Gastroesophageal sphincter (tissue), 4 donors: Measurements from ENCODE around the gene TBCK. TPM values are rescaled to one million over a fixed set of nuclear protein-coding genes. Genes with fewer than 3 reads are reported as not detected.

ENCODE experiments used
- ATAC-seq: fragments of 150-250 bp; one replicate; pipeline ENCODE4 v1.9.1; 2016; ENCODE audit warnings: mild to moderate bottlenecking, moderate library complexity
- H3K27ac ChIP-seq, 4 donors: fragments of 200-600 bp; sonication (generic) in 3 of 4; 1 replicate in 3 of 4; 2 replicates in 1 of 4; pipeline ENCODE4 v1.5.1; 2016 to 2019
- H3K27me3 ChIP-seq: fragments of 200-600 bp; sonication (generic); one replicate; pipeline ENCODE4 v1.5.1; 2019
- H3K36me3 ChIP-seq, 2 donors: fragments of 200-600 bp; sonication (generic); one replicate each; pipeline ENCODE4 v1.5.1; 2019; ENCODE audit warnings: control low read depth in 1 of 2
- H3K4me1 ChIP-seq, 3 donors: fragments of 200-600 bp; sonication (generic); 1 replicate in 2 of 3; 2 replicates in 1 of 3; pipeline ENCODE4 v1.5.1; 2016 to 2019; ENCODE audit warnings: control low read depth in 2 of 3
- H3K4me3 ChIP-seq, 2 donors: fragments of 200-600 bp; sonication (generic); one replicate each; pipeline ENCODE4 v1.5.1; 2019; ENCODE audit warnings: mild to moderate bottlenecking in 1 of 2, moderate library complexity in 1 of 2
- H3K9me3 ChIP-seq, 3 donors: fragments of 200-600 bp; sonication (generic); one replicate each; pipeline ENCODE4 v1.5.1; 2017 to 2019; ENCODE audit warnings: control low read depth in 2 of 3
- EP300 ChIP-seq: sonication (generic); formaldehyde crosslinking; IDR thresholded peaks from one replicate; pipeline ENCODE4 v1.6.1; 2017; ENCODE audit warnings: antibody characterized with exemption, mild to moderate bottlenecking
- POLR2A ChIP-seq, 2 donors: fragments of 450-650 bp; IDR thresholded peaks; one replicate each; pipeline ENCODE4 v1.6.1; 2017; ENCODE audit warnings: antibody characterized with exemption in 2 of 2, mild to moderate bottlenecking in 2 of 2, moderate library complexity in 1 of 2
- POLR2AphosphoS5 ChIP-seq: sonication (generic); formaldehyde crosslinking; IDR thresholded peaks from one replicate; pipeline ENCODE4 v1.6.1; 2017; ENCODE audit warnings: antibody characterized with exemption
- WGBS, 2 donors: methylation state at CpG; one replicate each; pipeline ENCODE4 v1.1.5; 2018; ENCODE audit warnings: low coverage in 1 of 2; 5-methylcytosine and 5-hydroxymethylcytosine counted together
- total RNA-seq, 4 donors: library from RNA; depleted of rRNA; stranded (reverse); fragments of >200 nt; gene quantifications; one replicate each; pipeline ENCODE4 v1.1.0, GENCODE V29; 2016
- TF ChIP-seq, protein P1 (sequence below), 4 experiments: fragments of 200-600 bp in 2 of 4; fragments of 450-650 bp in 2 of 4; sonication (generic) in 1 of 4; IDR thresholded peaks; one replicate each; pipeline ENCODE4 v1.5.1; 2017 to 2019; ENCODE audit warnings: antibody characterized with exemption in 4 of 4, mild to moderate bottlenecking in 2 of 4, moderate library complexity in 2 of 4

The TBCK gene
- total RNA-seq, 4 donors from 2014 or later, result 18.9 to 42.0 (median 20.9) TPM

- H3K4me1 ChIP-seq, result no peaks in the 10 kb centered on the region
- ATAC-seq, result no peak
These were observed 24.3 kb downstream of the TBCK start for GRCh38 chr4:106291678-106292077.

DNA sequence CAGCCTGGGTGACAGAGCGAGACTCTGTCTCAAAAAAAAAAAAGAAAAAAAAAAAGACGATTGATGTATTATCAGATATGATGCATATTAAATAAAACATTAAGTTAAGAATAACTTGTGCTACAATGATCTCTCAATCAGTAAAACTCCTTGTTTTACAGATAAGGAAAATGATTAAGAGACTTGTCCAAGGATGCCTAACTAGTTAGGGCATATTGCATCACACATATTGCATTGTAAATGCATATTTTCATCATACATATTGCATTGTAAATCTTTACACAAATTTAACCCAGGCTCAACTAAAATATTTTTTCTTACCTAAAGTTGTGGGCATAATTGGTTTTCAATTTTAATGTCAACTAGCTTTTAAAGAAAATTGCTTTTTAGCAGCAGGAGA, 26.3 kb downstream of the TBCK start:
- TF ChIP-seq POLR2A (IDR thresholded peaks at IDR 0.05), result no peak
- TF ChIP-seq POLR2AphosphoS5, result no peak
- no peak for TF ChIP-seq EP300
- TF ChIP-seq, protein P1, sequence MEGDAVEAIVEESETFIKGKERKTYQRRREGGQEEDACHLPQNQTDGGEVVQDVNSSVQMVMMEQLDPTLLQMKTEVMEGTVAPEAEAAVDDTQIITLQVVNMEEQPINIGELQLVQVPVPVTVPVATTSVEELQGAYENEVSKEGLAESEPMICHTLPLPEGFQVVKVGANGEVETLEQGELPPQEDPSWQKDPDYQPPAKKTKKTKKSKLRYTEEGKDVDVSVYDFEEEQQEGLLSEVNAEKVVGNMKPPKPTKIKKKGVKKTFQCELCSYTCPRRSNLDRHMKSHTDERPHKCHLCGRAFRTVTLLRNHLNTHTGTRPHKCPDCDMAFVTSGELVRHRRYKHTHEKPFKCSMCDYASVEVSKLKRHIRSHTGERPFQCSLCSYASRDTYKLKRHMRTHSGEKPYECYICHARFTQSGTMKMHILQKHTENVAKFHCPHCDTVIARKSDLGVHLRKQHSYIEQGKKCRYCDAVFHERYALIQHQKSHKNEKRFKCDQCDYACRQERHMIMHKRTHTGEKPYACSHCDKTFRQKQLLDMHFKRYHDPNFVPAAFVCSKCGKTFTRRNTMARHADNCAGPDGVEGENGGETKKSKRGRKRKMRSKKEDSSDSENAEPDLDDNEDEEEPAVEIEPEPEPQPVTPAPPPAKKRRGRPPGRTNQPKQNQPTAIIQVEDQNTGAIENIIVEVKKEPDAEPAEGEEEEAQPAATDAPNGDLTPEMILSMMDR (IDR thresholded peaks at IDR 0.05), result no peak
- Histone ChIP-seq H3K36me3 (peaks cover 0 to 66% of the 10 kb centered on the region in 2 donors), H3K27ac (no peak overlapping the region), H3K9me3 (no peaks in the 10 kb centered on the region), H3K4me1 (no peaks in the 10 kb centered on the region), H3K27me3 (no peaks in the 10 kb centered on the region), H3K4me3 (no peak overlapping the region)
- WGBS, 2 donors, result 63 to 67% methylated on average over 1 of the region's 2 CpGs
- ATAC-seq, result no peak

More at GRCh38 chr4:106291678-106292077, 24.3 kb downstream of the TBCK start:
- WGBS, 2 donors, result 99 to 100% methylated on average over 3 to 5 of the region's 5 CpGs
- Histone ChIP-seq H3K4me3 (no peak overlapping the region), H3K27me3 (no peaks in the 10 kb centered on the region), H3K9me3 (no peaks in the 10 kb centered on the region), H3K27ac (no peak overlapping the region), H3K36me3 (peaks cover 2 to 74% of the 10 kb centered on the region in 2 donors)
- no peak for TF ChIP-seq EP300
- no peak for TF ChIP-seq POLR2A (IDR thresholded peaks at IDR 0.05)
- TF ChIP-seq, protein P1 (IDR thresholded peaks at IDR 0.05), result no peak
- no peak for TF ChIP-seq POLR2AphosphoS5

DNA sequence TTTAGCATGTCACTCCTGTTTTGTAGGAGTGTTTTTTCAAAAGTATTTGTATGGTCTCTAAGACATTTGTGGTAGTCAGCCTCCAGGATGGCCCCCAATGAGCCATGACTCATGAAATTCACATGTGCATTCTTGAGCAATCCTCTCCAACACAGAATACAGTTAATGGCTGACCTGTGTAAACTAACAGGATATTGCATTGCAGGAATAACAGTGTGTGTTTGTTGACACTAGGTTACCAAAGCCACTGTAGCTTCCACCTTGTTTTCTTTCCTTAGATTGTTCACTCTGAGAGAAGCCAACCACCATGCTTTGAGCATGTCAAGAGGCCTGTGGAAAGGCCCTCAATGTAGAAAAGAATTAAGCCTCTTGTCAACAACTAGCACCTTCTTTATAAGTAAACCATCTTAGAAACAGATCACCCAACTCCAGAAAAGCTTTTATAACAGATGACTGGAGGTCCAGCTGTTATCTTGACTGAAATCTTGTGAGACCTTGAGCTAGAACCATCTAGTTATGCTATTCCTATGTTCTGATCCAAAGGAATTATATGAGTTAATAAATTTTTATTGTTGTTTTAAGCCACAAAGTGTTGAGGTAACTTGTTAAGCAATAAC, 28.5 kb downstream of the TBCK start:
- peaks cover 0 to 45% of the 10 kb centered on the region in 2 donors for H3K36me3 ChIP-seq
- H3K27ac ChIP-seq, result no peak overlapping the region
- H3K27me3 ChIP-seq, result no peaks in the 10 kb centered on the region
- no peaks in the 10 kb centered on the region for H3K4me1 ChIP-seq
- ATAC-seq, result no peak
- H3K4me3 ChIP-seq, result no peak overlapping the region
- TF ChIP-seq, protein P1 (IDR thresholded peaks at IDR 0.05), result no peak
- TF ChIP-seq POLR2A (IDR thresholded peaks at IDR 0.05), result no peak
- no peak for TF ChIP-seq POLR2AphosphoS5
- no peak for TF ChIP-seq EP300
- no peaks in the 10 kb centered on the region for H3K9me3 ChIP-seq

- WGBS, 2 donors, result 98 to 99% methylated on average over 6 to 7 of the region's 8 CpGs
- H3K9me3 ChIP-seq, result no peaks in the 10 kb centered on the region
- no peak overlapping the region for H3K4me3 ChIP-seq
- peaks cover 0 to 37% of the 10 kb centered on the region in 2 donors for H3K36me3 ChIP-seq
- TF ChIP-seq POLR2AphosphoS5 (no peak), EP300 (no peak), POLR2A (IDR thresholded peaks at IDR 0.05) (no peak)
- TF ChIP-seq, protein P1 (IDR thresholded peaks at IDR 0.05), result no peak
- ATAC-seq, result no peak
- H3K27me3 ChIP-seq, result no peaks in the 10 kb centered on the region
- H3K27ac ChIP-seq, result no peak overlapping the region
- no peaks in the 10 kb centered on the region for H3K4me1 ChIP-seq
These were observed 29.4 kb downstream of the TBCK start for GRCh38 chr4:106286611-106287010.

- H3K27me3 ChIP-seq, result no peaks in the 10 kb centered on the region
- H3K9me3 ChIP-seq, result no peaks in the 10 kb centered on the region
- H3K4me3 ChIP-seq, result no peak overlapping the region
- H3K4me1 ChIP-seq, result no peaks in the 10 kb centered on the region
- peaks cover 0 to 19% of the 10 kb centered on the region in 2 donors for H3K36me3 ChIP-seq
- H3K27ac ChIP-seq, result no peak overlapping the region
- WGBS, 2 donors, result 67 to 73% methylated on average over 3 of the region's 3 CpGs
- no peak for ATAC-seq
- no peak for TF ChIP-seq POLR2A (IDR thresholded peaks at IDR 0.05)
- TF ChIP-seq, protein P1 (IDR thresholded peaks at IDR 0.05), result no peak
- no peak for TF ChIP-seq POLR2AphosphoS5
- TF ChIP-seq EP300, result no peak
These were observed 31.8 kb downstream of the TBCK start for GRCh38 chr4:106284227-106284626.
